Vagina (tissue), 2 donors: ENCODE data around the gene CCDC185.

ENCODE experiments used
- POLR2A ChIP-seq, 2 donors: fragments of 450-650 bp; IDR thresholded peaks; one replicate each; pipeline ENCODE4 v1.6.1; 2017; ENCODE audit warnings: antibody characterized with exemption in 2 of 2, mild to moderate bottlenecking in 2 of 2, moderate library complexity in 2 of 2
- POLR2AphosphoS5 ChIP-seq, 2 donors: sonication (generic); formaldehyde crosslinking; IDR thresholded peaks; one replicate each; pipeline ENCODE4 v1.9.0; 2017; ENCODE audit warnings: antibody characterized with exemption in 2 of 2, mild to moderate bottlenecking in 2 of 2, low read depth in 1 of 2; ENCODE audit not compliant: insufficient read depth in 1 of 2
- TF ChIP-seq, protein P1 (sequence below), 3 experiments: fragments of 450-650 bp in 2 of 3; fragments of 200-600 bp in 1 of 3; sonication (generic) in 1 of 3; IDR thresholded peaks; one replicate each; pipeline ENCODE4 v1.5.1; 2017 to 2019; ENCODE audit warnings: antibody characterized with exemption in 3 of 3, mild to moderate bottlenecking in 2 of 3, moderate library complexity in 2 of 3

DNA sequence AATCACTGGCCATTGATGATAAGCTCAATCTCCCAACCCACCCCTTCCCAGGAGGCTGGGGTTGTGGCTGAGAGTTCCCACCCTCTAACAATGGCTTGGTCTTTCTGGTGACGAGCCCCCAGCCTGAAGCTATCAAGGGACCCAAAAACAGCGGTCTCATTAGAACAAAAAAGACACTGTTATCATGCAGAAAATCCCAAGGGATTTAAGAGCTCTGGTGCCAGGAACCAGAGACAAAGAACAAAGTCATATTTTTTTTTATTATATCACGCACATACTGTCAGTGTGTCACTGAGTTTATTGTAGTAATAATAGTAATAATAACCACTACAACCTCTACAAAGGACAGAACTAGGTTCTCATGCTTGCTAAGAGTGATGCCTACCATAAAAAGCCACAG, 43.9 kb downstream of the CCDC185 start:
- TF ChIP-seq, protein P1, sequence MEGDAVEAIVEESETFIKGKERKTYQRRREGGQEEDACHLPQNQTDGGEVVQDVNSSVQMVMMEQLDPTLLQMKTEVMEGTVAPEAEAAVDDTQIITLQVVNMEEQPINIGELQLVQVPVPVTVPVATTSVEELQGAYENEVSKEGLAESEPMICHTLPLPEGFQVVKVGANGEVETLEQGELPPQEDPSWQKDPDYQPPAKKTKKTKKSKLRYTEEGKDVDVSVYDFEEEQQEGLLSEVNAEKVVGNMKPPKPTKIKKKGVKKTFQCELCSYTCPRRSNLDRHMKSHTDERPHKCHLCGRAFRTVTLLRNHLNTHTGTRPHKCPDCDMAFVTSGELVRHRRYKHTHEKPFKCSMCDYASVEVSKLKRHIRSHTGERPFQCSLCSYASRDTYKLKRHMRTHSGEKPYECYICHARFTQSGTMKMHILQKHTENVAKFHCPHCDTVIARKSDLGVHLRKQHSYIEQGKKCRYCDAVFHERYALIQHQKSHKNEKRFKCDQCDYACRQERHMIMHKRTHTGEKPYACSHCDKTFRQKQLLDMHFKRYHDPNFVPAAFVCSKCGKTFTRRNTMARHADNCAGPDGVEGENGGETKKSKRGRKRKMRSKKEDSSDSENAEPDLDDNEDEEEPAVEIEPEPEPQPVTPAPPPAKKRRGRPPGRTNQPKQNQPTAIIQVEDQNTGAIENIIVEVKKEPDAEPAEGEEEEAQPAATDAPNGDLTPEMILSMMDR (IDR thresholded peaks at IDR 0.05) = no peak
- TF ChIP-seq POLR2AphosphoS5 (IDR thresholded peaks at IDR 0.05; ENCODE audit: insufficient read depth in 1 of 2, low read depth in 1 of 2) (no peak), POLR2A (IDR thresholded peaks at IDR 0.05) (no peak)
